A673 (cell line): ENCODE measurements around the gene KANSL1.

Experiments
- CTCF ChIP-seq: fragments of 300-800, 200-600 bp; sonication (generic); conservative IDR thresholded peaks from 2 replicates; pipeline ENCODE4 v1.5.1; 2017; ENCODE audit warnings: low read depth, mild to moderate bottlenecking, antibody characterized with exemption, low read length, moderate library complexity, mixed read lengths
- EZH2 ChIP-seq: fragments of 200-600 bp; sonication (generic); IDR thresholded peaks from 2 replicates; pipeline ENCODE4 v1.6.1; 2017; ENCODE audit warnings: borderline replicate concordance, low read depth, mild to moderate bottlenecking, mixed read lengths, antibody characterized with exemption, low read length; ENCODE audit not compliant: poor library complexity, severe bottlenecking

GRCh38 chr17:46118964-46119363, 74.3 kb downstream of the KANSL1 start:
- TF ChIP-seq EZH2 (no peak), CTCF (no peak)
